HG03354 (cell line): ENCODE measurements around the gene MUSK.
"Not testable (repeated sequence)": the region's sequence is repeated elsewhere in the genome, so short reads cannot be mapped to it uniquely, and the experiment has no call there.

Experiments used
- ATAC-seq: cut with Tn5 transposase; IDR thresholded peaks from one replicate; pipeline ENCODE4 v1.9.1; 2021; ENCODE audit warnings: mild to moderate bottlenecking; ENCODE audit not compliant: unreplicated experiment, poor library complexity, severe bottlenecking

MUSK gene

DNA sequence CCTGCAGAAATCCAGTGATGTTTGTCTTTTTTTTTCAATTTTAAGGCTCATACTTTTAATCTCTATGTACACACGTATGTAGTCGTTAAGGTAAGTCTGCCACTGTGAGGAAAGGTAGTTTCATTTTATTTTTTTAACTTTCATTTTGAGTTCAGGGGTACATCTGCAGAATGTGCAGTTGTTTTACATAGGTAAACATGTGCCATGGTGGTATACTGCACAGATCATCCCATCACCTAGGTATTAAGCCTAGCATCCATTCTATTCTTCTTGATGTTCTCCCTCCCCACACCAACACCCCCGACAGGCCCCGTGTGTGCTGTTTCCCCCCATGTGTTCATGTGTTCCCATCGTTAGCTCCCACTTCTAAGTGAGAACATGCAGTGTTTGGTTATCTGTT lies 19.7 kb downstream of the MUSK start:
- no peak for ATAC-seq

DNA sequence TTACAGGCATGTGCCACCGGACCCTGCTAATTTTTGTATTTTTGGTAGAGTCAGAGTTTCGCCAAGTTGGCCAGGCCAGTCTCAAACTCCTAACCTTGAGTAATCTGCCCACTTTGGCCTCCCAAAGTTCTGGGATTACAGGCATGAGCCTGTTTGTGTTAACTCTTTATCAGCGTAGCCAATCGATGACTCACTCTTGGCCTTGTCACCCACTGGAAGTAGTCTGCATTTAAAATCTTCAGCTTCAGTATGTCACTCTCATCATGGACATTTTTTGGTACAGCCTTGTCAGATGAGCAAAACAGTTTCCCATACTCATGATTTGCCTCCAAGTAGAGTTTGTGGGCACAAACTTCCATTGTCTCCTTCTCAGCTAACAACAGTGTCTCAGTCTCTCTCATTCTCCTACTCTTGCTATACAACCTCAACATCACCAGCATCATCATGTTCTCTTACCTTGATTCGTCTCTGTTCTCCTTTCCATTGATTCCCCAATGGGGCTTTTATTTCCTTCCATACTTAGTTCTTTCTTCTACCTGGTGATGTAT lies 22.5 kb downstream of the MUSK start:
- ATAC-seq: no peak

DNA sequence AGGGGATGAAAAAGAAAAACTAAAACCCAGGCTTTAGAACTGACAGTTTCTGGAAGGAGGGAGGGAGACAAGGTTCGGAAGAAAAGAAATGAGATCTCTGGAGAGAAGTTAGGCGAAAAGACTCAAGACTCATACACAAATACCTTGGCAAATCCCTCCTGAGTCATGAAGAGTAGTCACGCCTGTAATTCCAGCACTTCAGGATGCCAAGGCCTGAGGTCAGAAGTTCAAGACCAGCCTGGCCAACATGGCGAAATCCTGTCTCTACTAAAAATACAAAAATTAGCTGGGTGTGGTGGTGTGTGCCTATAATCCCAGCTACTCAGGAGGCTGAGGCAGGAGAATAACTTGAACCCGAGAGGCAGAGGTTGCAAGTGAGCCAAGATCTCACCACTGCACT lies 27.3 kb downstream of the MUSK start:
- ATAC-seq: not testable (repeated sequence)

DNA sequence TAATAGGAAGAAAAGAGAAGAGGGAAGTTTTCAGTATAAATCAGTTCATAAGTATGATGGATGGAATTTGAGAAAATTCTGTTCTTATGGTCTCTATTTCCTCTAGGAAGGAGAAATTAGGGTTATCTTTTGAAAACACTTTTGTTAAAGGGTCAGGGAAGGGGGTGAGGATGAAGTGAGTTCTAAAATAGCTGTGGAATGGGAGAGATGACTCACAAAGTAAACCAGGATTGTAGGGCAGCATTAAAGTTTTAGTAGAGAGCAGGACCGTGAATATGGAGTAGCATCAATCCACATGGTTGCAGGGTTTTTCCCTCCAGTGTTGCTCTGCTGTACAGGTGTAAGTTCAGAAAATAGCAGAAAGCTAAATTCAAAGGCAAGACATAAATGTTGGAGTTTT lies 32.4 kb downstream of the MUSK start:
- ATAC-seq: no peak

DNA sequence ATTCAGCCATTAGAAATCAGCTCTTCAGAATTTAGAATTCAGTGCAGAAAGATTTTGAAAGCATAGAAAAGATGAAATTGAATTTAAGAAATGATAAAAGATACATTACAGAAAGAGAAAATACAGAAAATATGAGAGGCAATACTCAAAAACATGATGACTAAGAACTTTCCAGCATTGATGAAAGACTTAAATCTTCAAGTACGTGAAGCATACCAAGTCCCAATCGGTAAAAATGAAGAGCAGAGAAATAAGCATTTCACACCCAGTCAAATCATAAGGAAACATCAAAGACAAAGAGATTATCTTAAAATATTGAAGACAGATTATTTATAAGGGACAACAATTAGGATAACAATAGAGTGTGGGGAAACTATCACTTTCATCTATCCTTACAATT lies 35.1 kb downstream of the MUSK start:
- ATAC-seq: no peak

DNA sequence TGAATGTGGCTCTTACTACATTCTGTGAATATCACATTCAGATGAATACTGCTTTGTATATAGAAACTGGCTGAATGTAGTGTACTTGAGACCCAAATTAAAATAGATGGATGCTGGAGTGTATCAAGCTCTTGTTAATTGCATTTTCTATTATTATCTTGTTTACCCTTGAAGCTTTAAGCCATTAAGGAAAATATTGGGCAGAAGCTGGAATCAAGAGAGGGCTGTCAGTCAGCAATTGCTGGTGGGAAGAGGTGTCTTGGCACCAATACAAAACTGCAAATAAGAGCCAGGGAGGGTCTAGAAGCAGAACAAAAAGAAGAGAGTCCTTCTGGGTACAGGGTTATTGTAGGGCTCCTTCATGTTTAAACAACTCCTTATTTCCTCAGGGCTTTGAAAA lies 38.8 kb downstream of the MUSK start:
- ATAC-seq: no peak

DNA sequence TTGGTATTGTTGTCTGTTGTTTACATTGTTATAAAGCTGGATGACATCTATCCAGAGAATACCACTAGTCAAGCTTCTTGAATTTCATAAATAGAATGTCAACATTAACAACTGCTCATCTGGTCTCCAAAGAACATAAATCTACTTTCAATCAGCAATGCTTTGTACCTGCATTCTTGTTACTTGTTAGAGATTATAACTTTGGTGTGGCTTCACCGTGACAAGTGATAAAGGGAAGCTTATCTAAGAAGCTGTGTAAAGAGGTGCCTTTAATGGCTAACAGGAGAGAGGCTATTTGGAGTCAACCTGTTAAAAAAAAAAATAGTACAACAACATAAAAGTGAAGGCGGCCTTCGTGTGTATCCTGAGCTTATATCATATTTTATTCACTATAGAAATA lies 41.8 kb downstream of the MUSK start:
- no peak for ATAC-seq

DNA sequence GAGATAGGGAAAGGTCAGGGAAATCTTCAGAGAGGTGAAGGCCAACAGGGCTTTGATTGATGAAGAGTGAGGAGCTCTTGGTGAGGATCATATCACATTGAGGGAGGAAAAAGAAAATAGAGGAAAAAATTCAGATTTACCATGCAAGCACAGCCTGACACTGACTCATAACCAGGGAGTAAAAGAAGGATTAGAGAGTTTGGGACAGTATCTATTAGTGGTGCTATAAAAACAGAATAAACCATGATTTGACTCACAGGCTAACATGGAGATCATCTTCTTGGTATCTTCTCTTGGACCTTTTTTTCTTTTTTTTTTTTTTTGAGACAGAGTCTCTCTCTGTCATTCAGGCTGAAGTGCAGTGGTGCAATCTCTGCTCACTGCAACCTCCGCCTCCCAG lies 44.4 kb downstream of the MUSK start:
- ATAC-seq: no peak

DNA sequence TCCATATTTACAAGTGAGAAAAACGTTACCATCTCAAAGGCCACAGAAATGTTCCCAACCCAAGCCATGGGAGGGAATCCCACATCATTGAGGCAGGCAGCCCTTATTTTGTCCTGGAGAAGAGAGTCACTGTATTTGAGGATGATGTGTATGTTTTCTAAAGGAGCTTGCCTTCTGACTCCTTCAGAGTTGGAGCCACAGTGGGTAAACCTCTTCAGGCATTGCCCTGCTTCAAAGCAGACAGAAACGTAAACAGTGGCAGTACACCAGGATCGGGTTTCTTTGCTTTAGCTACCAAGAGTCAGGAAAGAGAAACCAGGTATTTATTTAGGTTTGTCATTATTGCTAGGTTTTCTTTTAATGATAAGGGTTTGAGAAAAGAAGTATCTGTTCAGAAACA lies 45.7 kb downstream of the MUSK start:
- no peak for ATAC-seq

DNA sequence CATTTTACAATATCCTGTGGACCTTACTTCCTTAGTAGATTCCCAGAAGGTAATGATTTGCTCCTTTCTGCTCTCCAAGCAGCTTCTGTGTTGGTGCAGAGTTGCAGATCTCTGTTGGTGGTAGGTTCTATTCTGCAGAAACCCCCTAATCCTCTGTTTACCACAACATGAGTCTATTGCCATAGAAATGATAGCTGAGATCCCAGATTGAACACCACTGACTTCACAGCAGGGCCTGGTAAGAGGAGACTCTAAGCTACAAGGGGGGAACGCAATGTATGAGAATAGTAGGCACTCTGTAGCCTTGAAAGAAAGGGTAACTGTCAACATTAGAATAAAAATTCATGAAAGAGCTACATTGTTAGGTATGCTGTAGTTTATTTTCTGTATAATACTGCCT lies 59.5 kb downstream of the MUSK start:
- no peak for ATAC-seq

DNA sequence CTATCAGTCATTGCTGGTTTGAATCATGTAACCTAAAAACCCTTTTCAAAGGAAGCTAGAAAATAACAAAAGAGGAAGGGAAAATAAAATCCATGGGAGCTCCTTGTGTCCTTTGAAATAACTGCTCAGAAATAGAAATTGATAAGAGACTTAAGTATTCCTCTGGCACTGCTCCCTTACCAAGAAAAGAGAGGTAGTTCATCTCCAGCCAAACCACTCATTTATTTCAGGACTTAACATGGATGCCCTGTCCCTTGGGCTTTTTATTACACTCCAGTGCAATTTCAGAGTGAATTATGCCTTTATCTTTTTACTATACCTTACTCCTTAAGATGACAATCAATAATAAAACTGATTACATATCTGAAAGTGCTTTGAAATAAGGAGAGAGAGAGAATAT lies 61.0 kb downstream of the MUSK start:
- no peak for ATAC-seq

DNA sequence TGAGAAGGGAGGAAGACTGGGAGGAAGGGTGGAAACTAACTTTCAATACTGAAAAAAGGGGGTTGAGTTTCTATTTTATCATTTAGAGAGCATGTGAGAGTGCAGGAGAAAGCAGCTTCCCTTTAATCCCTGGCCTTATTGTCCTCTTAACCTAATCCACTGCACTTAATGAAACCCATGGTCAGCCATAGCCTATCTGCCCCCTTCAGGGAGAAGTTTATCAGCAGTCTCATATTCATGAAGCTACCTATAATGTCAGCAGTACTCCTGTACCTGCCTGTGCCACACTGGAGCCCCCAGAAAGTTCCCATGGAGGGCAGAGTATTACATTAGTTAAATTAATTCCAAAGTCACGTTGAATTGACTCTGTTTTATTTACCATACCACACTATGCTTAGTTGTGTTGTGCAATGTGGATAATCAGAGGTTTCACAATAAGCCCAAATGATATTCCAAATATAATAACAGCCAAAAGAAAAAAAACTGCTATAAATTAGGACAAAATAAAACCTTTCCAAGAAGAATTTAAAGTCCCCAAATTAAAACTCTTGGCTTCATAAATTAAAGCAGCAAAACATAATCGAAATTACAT lies 62.9 kb downstream of the MUSK start:
- ATAC-seq: no peak

DNA sequence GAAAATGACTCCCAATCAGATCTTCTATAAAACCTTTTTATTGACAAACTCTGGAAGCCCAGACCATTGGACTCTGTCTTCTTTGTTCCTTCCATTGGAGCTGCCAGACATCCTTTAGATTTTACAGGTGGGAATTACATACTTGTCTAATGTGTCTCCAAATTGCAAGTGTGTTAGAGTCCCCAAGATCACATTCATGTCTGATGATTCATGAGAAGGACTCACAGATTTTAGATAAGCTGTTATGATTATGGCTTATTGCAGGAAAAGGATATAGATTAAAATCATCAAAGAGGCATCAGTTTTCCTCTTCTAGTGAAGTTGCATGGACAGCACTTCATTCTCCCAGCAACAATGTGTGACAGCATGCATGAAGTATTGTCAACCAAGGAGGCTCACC lies 70.4 kb downstream of the MUSK start:
- ATAC-seq: no peak

DNA sequence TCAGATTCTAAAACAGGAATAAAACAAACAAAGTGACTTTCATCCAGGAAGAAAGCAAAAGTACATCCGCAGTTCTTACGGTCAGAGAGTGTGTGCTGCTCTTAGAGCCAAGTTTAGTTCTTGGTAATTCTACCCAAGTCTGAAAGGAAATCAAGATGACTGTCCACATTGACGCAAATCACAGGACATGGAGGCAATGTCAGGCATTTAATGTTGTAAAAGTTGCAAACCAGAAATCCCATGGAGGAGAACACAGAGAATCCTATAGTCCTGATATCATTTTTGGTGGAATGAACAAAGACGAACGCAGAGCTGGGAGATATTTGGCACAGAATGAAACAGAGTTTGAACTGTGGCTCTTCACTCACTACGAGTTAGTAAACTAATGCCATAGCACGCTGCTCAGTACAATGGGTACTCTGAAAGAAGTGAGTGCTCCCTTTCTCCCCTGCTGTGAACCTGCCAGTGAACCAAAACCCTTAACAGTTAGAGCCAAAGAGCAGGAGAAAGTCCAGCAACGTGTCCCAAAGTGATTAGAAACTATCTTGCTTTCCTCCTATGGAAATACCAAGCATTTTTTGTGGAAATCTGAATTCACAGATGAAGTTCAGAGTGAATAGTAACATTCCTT lies 74.3 kb downstream of the MUSK start:
- ATAC-seq: no peak

DNA sequence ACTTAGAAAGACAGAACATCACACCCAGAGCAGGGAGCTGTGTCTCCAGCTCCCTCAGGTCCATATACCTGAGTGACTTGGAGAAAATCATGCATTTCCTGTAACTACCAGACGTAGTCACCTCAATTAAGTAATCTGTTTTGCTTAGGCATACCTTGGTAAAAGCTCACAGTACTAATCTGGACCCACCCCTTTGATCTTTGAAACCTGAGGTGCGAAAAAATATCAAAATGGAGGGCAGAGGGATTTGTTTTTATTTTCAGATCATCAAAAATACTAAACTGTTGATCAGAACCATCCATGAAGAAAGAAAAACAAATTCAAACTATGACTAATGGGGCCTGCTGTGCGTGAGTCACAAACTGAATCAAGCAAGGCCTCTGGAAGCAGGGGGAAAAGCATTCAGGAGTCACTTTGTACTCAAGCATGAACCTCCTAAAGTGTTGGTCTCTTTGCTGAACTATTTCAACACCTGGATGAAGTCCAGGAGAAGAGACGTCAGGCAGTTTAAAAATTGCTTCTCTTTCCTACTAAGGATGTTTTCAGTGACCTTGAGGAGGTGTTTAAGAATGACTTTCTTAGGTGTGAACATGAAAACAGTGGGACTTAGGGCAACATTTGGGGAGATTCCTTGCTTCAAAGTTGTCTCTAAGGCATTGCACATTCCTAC lies 76.3 kb downstream of the MUSK start:
- no peak for ATAC-seq

DNA sequence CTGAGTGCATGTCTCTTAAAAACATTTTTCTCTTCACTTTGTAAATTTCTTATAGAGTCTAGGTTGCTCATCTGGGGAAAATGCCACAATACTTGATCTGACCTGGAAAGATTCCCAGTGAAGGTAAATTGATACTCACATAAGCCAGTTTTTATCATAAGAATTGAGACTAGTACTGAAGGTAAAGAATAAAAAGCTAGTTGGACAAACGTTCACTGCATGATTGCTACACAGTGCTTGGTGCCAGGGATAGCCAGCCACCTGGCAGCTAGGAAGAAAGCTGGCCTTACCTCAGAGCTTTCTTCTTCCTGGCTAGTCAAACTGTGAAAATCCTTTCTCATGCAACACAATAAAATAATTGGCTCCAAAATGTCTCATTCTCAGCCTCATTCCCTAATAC lies 77.1 kb downstream of the MUSK start:
- no peak for ATAC-seq

DNA sequence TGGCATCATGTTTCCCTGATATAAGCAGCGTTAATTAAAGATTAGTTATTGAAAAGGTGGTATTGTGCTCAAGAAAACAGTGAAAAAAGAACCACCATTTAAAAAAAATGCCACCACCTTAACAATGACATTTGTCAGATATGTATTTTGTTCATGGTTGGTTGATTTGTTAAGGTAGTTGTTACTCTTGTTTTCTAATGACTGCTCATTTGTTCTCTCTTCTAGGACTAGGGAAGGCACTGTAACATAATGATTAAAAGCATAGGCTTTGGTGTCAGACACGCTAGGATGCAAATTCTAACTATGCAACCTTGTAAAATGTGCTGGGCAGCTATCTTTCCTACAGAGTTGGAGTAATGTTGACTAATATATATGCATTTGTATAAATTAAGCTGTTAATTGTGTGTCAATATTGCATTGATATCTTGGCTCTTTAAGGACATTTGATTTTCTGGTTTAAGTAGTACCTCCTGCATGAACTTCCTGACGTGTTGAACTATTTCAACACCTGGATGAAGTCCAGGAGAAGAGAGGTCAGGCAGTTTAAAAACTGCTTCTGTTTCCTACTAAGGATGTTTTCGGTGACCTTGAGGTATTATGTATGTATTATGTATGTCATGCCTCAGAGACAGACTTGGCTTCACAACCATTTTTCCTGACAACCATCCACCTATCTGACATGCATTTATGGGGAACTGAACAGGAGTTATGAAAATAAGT lies 77.8 kb downstream of the MUSK start:
- no peak for ATAC-seq

DNA sequence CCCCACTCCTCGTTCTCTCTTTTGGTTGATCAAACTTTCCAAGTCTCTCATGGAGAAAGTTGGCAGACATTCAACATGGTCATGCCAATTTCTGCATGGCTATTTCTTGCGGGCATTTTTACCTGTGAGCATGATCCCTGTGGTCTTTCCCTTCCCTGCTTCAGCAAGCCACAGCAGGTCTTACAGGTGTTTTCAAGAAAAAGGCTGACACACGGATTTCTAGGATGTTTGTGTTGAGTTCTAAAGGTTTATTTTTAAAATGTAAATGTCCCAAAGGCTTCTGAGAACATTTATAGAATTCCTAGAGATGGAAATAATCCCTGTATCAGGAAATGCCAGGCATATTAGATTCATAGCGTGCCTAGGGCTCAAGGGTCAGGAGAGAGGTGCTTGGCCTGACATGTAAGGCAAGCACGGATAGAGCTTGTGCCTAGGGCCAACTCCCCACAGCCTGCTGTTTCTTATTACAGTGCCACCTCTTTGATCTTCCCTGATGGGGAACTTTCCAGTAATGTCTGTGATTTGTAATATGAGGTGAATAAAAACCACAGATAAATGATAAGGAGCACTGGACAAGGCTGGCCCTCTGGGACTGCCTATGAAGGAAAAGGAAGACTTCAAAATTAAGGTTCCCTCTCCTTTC lies 79.8 kb downstream of the MUSK start:
- ATAC-seq: no peak

DNA sequence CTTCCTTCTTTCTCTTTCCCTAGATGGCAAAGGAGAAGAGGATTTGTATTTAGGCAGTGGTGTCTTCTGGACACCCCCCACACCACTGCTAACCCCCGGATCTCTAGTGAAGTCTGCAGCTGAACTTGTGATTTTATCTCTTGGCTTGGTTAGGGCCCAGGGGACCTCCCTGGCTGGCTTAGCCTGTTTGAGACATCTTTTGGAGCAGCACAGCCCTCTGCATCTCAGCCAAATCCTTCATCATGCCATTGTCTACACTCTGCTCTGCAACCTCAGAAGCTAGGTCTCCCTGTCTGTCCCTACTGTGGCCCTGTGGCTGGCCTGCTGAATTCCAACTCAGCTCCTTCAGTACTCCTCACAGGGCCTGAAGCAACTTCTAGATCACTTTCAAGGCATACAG lies 81.7 kb downstream of the MUSK start:
- no peak for ATAC-seq

DNA sequence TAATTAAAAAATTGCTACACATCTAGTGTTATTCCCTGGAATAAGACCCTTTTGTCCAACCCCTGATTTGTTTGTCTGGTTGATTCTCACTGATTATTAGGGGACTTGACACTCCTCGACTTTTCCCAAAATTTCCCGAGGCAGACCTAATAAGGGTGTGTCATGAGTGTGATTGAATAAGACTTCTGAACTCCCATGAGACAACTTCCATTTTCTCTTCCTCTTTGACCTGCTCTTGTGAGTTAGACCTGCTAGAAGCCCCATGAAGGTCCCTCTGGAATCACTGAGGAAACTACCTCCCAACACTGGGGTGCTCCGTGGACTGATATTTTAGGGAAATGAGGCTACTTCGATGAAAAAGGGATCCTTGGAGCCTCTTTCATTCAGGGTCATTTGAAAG lies 83.4 kb downstream of the MUSK start:
- ATAC-seq: no peak
